Daoy (cell line): Measurements from ENCODE around the gene RAB31. TPM values are rescaled to one million over a fixed set of nuclear protein-coding genes. Genes with fewer than 3 reads are reported as not detected.
"Not testable (repeated sequence)": the region's sequence is repeated elsewhere in the genome, so short reads cannot be mapped to it uniquely, and the experiment has no call there.

Experiments used
- DNase-seq: peaks from one replicate; pipeline ENCODE4 v3.0.0-alpha.2; 2015; ENCODE audit warnings: low read depth
- total RNA-seq: library from RNA; depleted of rRNA; stranded (reverse); fragments of >200 nt; shearing (Covaris generic); gene quantifications from 2 replicates; pipeline ENCODE4 v1.2.3, GENCODE V29; 2014

The RAB31 gene
- total RNA-seq, 1 experiment from 2014 or later: 19.3 TPM

DNA sequence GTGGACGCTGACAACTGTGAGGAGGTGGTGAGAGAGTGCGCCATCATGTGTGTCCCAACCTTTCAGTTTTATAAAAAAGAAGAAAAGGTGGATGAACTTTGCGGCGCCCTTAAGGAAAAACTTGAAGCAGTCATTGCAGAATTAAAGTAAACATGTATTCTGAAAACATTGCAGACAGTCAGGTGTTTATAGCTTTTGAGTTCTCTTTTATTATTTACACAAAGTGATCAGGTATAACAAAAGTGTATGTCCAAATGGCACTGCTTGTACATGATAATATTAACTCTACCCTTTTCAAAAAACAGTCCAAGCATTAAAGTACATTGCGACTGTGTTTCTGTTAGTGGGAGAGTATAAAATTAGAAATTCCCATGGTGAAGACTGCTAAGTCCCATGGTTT, 179.9 kb downstream of the RAB31 start:
- no peak for DNase-seq

DNA sequence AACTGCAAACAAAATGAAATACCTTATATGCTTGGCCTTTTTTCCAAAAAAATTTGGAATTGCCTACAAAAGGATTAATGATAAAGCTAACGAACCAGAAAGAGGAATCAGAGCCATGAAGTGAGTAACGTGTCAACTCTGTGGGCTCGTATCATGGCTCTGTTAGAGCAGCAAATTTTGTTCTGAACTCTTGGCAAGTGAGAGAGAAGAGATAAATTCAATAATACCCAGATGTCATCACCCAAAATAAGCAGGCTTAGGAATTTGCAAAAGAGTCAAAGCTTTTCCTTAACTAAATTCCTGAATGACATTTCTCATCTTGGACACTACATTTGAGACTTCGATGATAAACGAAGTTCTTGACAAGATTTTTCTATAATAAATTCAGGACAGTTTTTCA, 182.1 kb downstream of the RAB31 start:
- no peak for DNase-seq

- no peak for DNase-seq
Observed at GRCh38 chr18:9890957-9891356, 182.9 kb downstream of the RAB31 start.

DNA sequence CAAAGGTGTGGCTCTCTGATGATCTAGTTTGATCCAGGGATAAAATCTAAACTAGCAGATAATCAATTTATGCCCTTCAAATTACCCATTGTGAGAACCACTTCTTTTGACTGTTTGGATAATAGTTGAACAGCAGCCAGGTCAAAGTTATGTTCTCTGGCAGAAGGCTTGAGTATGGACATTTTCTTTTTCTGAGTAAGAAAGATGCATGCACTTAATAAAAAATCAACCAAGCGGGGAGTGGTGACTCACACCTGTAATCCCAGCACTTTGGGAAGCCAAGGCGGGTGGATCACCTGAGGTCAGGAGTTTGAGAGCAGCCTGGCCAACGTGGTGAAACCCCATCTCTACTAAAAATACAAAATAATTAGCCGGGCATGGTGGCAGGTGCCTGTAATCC, 183.4 kb downstream of the RAB31 start:
- DNase-seq: not testable (repeated sequence)

- DNase-seq: no peak
Observed at GRCh38 chr18:9894454-9895068, 186.5 kb downstream of the RAB31 start.

DNA sequence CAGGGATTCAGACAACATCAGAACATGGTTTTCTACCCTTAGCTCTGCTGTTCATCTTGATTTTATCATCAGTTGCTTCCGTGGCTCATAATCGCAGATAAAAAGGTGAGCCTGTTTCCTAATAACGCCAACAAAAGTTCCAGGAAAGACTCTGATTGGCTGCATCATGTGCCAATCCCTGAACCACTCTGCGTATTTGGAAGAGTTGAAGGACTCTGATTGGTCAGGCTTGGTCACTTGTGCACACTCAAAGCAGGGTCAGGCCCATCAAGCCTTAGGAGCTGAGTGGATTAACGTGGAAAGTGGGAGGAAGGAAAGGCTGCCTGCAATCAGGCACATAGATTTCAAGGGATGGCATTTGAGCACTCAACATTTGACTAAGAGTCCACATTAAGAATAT, 189.0 kb downstream of the RAB31 start:
- no peak for DNase-seq

GRCh38 chr18:9897787-9898291, 189.7 kb downstream of the RAB31 start:
- not testable (repeated sequence) for DNase-seq

DNA sequence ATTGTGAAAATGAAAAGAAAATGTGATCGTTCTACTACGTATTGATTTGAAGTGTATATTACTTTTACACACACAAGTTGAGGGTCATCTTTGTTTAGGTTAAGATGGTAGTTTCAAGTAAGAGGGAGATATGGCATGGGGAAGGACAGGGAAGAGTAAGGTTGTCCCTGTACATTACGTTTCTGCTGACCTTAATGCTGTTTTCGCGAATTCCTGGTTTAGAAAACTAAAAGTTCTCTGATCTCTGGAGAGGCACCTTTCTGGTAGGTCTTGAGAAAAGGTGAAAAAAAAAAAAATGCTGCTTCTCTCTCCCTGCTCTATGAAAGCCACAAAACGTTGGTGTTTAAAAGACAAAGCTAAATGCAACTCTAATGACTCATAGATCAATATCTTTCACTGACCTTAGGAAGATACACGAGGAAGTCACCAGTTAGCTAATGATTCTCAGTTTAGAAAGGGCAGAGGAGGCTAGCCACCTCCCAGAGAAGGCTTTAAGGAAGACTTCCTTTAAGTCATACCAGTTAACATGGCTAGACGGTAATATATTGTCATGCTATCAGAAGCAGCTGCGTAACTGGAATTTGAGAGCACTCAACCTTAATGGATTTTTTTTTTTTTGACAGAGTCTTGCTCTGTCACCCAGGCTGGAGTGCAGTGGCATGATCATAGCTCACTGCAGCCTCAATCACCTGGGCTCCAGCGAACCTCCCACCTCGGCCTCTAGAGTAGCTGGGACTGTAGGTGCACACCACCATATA, 190.9 kb downstream of the RAB31 start:
- no peak for DNase-seq

DNA sequence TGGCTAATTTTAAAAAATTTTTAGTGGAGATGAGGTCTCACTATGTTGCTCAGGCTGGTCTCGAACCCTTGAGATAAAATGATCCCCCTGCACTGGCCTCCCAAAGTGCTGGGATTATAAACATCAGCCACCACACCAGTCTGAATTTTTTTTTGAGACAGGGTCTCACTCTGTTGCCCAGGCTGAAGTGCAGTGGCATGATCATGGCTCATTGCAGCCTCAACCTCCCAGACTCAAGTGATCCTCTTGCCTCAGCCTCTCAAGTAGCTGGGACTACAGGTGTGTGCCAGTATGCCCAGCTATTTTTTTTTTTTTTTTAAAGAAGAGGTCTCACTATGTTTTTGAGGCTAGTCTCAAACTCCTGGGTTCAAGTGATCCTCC, 191.4 kb downstream of the RAB31 start:
- not testable (repeated sequence) for DNase-seq

- DNase-seq: no peak
Observed at GRCh38 chr18:9900699-9901098, 192.6 kb downstream of the RAB31 start.

DNA sequence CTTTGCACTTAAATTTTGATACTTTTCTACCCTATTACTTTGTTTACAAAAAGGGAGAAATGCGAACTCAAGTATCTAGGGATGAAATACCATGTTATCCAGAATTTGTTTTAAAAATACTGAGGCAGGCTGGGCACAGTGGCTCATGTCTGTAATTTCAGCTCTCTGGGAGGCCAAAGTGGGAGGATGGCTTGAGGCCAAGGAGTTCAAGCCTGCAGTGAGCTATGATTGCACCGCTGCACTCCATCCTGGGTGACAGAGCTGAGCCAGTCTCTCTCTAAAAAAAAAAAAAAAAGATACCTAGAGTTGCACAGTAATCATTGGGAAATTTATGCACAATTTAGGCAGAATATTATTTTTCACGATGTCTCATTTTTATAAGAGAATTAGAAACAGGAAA, 193.3 kb downstream of the RAB31 start:
- peak; percentile 64 for DNase-seq

DNA sequence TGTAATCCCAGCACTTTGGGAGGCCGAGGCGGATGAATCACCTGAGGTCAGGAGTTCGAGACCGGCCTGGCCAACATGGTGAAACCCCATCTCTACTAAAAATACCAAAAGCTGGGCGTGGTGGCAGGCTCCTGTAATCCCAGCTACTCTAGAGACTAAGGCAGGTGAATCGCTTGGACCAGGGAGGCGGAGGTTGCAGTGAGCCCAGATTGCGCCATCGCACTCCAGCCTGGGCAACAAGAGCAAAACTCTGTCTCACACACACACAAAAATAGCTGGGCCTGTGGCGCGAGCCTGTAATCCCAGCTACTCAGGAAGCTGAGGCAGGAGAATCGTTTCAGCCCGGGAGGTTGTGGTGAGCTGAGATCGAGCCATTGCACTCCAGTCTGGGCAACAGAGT, 194.2 kb downstream of the RAB31 start:
- DNase-seq: not testable (repeated sequence)

DNA sequence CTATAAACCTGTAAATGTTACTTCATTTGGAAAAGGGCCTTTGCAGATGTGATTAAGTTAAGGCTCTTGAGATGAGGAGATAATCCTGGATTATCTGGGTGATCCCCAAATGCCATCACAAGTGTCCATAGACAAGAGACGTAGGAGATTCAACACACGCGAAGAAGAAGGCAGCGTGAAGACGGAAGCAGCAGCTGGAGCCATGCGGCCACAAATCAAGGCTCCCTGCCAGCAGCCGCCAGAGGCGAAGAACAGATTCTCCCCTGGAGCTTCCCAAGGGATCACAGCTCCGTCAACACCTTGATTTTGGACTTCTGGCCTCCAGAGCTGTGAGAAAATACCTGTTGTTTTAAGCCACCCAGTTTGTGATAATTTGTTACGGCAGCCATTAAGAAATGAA, 194.7 kb downstream of the RAB31 start:
- no peak for DNase-seq

DNA sequence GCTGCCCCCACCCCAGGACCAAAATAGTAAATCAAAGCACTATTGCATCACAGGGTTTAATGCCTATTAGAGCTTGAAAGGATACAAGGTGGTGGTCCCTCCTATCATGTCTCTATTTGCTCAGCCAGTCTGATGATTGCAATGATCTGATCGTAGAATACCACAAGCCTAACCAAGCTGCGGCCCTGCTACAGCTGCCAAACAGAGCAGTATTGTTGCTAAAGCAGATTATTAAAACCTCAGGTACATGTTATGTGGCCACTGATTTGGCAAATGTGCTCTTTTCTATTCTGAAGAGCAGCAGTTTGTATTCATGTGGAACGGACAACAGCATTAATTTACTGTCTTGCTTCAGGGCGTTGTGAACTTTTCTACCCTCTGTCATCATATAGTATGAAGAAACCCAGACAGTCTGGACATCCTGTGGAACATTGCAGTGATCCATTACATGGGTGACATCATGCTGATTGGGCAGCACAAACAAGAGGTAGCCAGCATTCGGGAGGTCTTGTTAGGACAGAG, 197.4 kb downstream of the RAB31 start:
- DNase-seq: no peak

DNA sequence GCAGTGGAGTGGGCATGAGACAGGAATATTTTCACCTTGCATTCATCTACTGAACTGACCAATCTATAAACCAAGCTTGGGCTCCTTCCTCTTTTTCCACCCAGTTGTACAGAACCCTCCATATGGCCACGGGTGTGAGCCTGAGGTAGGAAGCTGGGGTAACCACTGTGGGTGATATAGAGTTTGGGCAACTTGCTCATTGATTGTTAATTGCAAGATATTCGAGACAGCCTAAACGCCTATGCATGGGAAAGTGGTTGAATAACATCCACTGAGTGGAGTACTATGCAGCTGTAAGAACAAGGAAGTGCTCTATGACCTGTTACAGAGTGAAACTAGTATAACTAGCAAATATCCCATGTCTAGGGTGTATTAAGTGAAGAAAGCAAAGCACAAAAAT, 198.4 kb downstream of the RAB31 start:
- DNase-seq: no peak

DNA sequence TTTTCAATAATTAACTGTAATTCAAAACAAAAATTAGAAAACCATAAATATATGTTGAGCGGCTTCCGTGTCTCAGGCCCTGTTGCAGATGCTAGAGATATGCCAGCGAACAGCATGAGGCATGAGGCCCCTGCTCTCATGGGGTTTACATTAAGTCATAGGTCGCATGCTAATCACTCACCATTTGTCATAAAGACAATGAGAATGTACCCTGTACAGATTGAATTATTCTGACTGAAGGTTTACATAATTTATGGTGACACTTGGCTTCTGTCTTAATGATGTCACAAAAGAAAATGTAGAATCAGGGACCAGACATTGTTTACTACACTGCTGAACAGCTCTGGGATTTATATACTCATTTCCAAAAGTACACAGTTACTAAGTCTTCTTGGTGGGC, 199.8 kb downstream of the RAB31 start:
- no peak for DNase-seq

GRCh38 chr18:9910071-9910470, 202.0 kb downstream of the RAB31 start:
- no peak for DNase-seq

DNA sequence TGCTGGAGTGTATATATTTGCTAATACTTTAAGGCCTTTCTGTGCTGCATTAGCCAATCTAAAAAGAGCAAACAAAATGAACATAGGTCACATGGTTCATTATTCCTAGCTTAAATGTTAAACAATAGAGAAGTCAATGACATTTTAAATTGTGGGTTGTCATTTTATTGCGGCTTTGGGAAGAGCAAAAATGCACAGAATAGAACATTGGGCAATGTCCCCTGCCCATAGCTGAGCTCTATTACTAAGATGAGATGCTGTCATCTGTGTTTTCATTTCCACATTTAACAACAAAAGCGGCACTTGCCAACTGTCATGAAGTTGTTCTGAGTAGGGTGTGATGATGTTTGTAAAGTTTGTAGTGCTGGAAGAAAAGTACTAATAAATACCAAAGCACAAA, 202.6 kb downstream of the RAB31 start:
- no peak for DNase-seq

DNA sequence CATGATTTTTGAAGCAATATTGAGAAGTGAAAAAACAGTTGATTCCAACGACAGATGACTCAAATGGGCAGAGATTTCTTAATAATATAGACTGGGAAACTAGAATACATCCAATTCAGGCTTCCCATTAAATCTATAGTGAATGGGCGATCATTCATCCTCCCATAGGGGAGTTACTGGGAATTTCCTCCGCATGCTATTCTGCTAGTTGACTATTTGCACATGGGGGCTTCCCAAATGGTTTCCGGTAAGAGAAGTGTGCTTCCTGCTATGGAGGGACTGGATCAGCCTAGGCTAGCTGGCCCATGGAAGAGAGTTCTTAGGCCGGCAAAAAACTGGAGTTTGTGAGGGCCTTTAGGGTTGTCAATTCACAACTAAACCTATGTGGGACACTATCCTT, 203.1 kb downstream of the RAB31 start:
- no peak for DNase-seq
